Right lobe of liver (tissue), 4 donors: ENCODE results near the gene TMEM127.

Source experiments
- POLR2A ChIP-seq: fragments of 450-650 bp; IDR thresholded peaks from one replicate; pipeline ENCODE4 v1.6.1; 2017; ENCODE audit warnings: antibody characterized with exemption, mild to moderate bottlenecking
- TF ChIP-seq, protein P1 (sequence below), 4 donors: fragments of 200-600 bp in 3 of 4; fragments of 450-650 bp in 1 of 4; IDR thresholded peaks; one replicate each; pipeline versions ENCODE4 v1.5.1 to v1.8.0; 2016 to 2022; ENCODE audit warnings: antibody characterized with exemption in 4 of 4, mild to moderate bottlenecking in 2 of 4
- donor health status: DM: no; HTN: no; CAD: no.
- donor health status: DM: no; HTN: no; CAD: no.
- donor health status: DM: no; HTN: yes; CAD: no.

DNA sequence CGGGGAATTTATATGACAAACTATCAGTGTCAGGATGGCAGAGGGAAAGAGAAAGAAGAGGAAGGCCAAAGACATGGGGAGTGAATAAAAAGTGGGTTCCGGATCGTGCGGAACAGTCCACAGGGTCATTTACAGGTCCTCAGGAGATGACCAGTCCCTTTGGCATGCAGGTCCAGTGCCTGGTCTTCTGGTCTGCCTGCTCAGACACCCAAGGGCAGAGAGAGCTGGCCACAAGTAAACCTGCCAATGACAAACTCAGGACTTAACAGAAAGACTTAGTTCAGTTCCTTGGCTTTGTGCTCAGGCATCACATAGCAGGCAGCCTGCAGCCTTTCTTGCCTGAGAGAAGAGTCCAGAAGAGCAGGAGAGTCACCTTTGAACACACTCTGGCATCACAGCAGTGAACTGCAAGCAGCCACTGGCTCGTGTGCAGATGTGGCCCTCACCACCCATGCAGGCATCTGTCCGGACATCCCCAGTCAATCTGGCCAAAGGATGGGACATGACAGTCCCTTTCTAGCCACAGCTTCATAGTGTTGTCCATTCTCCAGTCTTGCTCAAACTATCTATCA, 14.0 kb downstream of the TMEM127 start:
- TF ChIP-seq, protein P1, sequence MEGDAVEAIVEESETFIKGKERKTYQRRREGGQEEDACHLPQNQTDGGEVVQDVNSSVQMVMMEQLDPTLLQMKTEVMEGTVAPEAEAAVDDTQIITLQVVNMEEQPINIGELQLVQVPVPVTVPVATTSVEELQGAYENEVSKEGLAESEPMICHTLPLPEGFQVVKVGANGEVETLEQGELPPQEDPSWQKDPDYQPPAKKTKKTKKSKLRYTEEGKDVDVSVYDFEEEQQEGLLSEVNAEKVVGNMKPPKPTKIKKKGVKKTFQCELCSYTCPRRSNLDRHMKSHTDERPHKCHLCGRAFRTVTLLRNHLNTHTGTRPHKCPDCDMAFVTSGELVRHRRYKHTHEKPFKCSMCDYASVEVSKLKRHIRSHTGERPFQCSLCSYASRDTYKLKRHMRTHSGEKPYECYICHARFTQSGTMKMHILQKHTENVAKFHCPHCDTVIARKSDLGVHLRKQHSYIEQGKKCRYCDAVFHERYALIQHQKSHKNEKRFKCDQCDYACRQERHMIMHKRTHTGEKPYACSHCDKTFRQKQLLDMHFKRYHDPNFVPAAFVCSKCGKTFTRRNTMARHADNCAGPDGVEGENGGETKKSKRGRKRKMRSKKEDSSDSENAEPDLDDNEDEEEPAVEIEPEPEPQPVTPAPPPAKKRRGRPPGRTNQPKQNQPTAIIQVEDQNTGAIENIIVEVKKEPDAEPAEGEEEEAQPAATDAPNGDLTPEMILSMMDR (IDR thresholded peaks at IDR 0.05): no peak
- no peak for TF ChIP-seq POLR2A
